HuH-7 (cell line): ENCODE data around the gene ZBED2.
"Not testable (repeated sequence)": the region's sequence is repeated elsewhere in the genome, so short reads cannot be mapped to it uniquely, and the experiment has no call there.

Experiments used
- DNase-seq: peaks from one replicate; pipeline ENCODE4 v3.0.0; 2011; ENCODE audit warnings: low spot score

Gene ZBED2, protein sequence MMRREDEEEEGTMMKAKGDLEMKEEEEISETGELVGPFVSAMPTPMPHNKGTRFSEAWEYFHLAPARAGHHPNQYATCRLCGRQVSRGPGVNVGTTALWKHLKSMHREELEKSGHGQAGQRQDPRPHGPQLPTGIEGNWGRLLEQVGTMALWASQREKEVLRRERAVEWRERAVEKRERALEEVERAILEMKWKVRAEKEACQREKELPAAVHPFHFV

DNA sequence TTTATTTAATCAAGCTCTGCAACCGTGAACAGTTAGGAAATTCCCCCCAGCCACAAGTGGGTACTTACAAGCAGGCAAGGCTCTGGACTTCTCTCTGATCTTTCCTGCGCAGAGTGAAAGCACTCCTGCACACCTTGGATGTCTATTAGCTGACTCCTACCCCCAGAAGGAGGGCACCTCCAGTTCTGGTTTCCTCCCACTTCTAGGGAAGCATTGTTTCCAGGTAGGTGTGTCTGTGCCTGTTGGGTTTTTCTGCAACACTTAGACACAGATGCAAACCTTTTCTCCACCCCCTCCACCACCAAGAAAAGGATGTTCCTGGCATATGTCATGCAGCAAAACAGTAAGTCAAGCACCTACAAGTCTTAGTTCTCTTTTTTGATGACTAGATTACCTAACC, at the start of gene ZBED2:
TSS of gene ZBED2 (minus strand) at position 115 of the 400 bp plus-strand sequence. CDS start 1,145 bp downstream, outside the sequence.
- DNase-seq = no peak

DNA sequence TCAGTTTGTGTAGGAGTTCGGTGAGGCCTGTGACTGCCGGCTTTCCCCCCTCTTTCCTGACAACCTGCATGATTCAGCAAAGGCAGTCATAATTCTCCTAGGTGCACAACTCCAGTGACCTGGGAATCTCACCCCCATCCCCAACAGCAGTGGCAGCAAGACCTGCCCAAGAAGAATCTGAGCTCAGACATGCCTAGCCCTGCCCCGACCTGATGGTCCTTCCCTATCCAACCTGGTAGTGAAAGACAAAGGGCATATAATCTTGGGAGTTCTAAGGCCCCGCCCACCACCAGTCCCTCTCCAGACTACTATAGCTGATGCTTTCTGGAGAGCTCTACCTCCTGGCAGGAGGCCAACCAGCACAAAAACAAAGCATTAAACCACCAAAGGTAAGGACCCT, 44.2 kb upstream of the ZBED2 start:
- DNase-seq = no peak

DNA sequence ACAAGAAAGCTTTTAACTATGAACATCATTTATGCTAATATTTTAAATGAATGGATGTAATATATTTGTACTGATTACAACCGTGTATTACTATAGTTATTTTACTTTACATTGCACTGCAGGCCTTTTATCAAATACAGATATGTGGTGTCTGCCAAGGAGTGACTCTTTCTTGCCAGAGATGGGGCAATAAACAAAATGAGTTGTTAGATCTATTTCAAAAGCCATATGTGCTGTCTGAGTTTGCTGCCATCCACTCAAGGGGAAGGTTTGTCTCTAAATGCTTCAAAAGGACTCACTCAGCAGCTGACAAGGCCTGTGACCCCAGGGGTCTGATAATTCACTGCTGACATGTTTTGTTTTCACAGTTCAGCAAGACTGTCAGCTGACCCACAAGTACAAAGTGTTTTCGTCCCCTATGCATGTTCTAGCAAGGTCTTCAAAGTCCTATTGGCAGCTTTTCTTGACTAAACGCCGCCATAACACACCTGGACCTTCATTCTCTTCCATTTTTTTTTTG, 41.3 kb upstream of the ZBED2 start:
- no peak for DNase-seq

DNA sequence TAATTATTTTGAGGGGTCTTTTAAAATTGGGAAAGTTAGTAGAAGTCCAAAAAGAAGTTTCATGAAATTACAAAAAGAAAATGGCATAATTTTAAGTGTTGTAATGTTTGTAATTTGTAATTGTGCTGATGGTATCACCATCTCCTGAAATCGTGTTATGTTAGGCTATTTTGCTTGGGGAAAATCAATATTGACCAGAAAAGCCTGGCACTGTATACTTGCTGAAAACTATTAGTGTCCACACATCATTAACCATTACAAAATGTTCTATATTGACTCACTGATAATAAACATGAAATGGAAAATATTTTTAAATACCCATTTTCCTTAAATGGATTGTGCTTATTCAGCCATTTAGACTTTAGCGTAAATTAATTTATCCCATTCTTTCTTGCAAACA, 40.3 kb upstream of the ZBED2 start:
- no peak for DNase-seq

DNA sequence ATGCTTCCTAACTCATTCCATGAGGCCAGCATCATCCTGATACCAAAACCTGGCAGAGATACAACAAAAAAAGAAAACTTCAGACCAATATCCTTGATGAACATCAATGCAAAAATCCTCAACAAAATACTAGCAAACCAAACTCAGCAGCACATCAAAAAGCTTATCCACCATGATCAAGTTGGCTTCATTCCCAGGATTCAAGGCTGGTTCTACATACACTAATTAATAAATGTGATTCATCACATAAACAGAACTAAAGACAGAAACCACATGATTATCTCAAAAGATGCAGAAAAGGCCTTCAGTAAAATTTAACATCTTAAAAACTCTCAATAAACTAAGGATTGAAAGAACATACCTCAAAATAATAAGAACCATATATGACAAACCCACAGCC, 35.5 kb upstream of the ZBED2 start:
- not testable (repeated sequence) for DNase-seq

DNA sequence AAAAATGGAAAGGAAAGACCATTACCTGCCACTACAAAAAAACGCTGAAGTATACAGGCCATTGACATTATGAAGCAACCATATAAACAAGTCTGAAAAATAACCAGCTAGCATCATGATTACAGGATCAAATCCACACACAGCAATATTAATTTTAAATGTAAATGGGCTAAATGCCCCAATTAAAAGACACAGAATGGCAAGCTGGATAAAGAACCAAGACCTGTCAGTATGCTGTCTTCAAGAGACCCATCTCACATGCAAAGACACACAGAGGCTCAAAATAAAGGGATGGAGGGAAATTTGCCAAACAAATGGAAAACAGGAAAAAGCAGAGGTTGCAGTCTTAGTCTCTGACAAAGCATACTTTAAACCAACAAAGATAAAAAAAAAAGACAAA, 33.9 kb upstream of the ZBED2 start:
- DNase-seq = not testable (repeated sequence)

DNA sequence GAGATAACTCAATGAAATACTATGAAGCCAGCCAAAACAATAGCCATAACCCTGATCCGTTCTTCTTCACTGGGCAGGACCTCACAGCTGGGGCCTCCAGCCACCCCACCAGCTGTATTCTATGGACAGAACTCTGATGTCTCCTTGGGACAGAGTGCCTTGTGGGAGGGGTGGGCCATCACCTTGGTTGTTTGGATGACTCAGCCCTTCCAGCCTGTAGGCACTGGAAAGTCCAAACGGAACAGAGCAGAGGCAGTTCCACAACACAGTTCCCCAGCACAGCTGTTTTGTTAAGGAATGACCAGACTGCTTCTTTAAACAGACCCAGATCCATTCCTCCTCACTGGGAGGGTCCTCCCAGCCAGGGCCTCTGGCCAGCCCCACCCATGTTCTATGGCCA, 31.9 kb upstream of the ZBED2 start:
- DNase-seq = no peak

DNA sequence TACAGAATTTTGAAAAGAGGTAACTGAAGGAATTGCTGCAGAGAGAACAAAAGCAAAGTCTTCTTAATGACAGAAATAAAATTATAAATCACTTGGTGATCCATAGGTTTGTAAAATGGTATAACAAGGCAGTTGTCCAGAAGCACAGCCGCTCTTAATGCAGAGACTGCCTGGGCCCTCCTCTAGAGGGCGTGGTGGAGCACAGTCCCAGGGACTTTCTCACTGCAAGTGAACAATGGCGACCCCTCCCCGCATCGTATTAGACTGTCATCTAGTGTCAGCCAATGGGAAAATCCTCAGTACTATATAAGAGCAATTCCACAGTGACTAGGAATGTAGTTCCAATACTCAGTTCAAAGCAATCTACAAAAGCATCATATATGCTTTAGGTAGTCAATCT, 26.4 kb upstream of the ZBED2 start:
- peak; percentile 24 for DNase-seq

DNA sequence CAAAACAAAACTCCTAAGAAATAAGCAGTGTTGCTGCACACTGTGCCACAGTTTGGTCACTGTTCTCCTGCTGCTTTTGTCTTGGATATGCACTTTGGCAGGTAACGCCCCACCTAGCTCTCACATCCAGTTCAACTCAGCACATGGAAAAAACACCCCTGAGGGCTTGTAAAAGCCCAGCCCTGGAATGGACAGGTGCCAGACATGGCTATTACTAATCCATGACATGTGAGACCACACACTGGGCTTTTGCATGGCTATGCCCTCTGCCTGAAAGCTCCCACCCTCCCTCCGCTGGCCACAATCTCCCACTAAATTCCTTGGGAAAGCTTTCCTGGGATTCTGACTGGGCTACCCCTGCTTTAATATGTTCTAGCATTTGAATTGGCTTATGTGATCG, 24.7 kb upstream of the ZBED2 start:
- no peak for DNase-seq

DNA sequence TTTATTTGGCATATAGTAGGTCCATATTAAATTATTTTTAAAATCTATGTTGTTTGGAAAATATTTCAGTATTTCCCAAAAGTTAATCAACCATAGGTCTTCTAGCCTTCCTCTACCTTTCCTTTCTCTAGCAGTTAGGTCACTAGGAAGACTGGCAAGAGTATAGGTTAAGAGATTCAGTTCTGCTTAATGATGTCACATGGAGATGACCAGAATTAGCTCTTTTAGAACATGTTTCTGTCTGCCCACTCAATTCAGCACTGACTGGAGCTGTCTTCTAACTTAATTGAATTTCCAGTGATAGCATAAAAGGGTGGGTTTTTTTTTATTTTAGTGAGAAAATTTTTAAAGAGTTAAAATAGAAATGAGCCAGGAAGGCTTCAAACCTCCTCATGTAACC, 23.8 kb upstream of the ZBED2 start:
- no peak for DNase-seq

DNA sequence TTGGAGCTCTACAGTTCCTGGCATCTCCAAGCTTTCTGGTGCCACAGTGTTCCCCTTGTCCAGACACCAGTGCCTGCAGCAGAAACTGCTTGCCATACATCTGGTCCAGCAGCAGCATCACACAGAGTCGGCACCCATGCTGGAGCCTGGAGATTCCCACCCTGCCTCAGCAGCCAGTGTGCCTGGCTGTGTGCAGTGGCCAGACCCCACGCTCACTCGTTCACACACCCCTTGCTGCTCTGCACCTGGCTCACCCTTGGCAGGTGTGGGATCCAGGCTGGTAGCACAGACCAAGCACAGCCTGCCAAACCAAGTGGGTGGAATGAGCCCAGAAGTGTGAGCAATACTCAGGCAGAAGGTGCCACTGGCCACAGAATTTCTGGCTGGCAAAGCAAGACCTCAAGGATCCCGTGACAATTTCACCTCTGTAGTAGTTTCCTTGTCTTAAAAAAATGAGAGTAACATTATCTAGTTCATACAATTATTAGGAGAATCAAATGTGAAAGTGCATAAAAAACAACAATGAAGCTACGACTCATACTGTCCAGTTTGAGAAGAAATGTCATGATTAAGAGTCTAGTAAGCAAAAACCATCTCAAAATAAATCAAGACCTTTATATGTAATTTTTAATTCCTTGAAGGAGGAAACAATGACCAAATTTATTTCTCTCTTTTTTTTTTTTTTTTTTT, 22.9 kb upstream of the ZBED2 start:
- no peak for DNase-seq

DNA sequence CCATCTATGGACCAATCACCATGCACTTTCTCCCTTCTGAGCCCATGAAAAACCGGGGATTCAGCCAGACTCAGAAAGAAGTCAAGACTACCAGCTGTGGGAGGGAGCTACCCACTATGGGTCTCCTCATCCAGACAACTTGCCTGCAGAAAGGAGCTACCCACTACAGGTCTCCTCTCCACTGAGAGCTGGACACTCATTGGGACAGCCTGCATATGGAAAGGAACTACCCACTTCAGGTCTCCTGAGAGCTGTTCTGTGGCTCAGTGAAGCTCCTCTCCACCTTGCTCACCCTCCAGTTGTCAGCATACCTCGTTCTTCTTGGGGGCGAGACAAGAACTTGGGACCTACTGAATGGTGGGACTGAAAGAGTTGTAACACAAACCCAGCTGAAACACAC, 22.3 kb upstream of the ZBED2 start:
- DNase-seq = no peak

DNA sequence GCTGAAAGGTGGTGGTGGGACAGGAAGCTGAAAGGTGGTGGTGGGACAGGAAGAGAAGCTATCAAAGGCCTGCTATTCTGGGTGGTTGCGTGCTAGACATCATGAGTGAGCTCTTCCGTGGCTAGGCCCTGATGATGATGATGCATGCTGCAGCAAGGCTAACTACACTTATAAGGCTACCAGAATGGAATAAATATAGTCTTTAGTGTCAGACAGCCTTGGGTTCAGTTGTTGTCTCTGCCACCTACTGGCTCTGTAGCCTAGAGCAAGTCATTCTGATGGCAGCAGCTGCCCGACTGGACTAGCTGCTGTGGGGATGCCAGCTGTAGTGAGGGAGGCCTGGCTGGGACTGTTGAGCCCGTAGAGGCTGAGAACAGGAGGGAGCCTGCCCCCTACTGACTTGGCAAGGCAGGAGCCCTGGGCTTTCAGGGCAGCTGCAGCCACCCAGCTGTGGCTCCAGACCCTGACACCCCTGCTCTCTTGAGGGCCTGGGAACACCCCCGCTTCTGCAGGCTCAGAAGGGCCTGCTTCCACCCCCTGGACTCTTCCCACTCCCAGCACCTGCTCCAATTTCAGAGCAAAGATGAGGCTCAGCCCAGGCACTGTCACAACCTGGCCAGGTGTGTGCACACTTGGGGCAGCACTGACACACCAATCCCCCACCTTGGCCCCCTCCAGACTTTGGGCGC, 21.4 kb upstream of the ZBED2 start:
- no peak for DNase-seq

DNA sequence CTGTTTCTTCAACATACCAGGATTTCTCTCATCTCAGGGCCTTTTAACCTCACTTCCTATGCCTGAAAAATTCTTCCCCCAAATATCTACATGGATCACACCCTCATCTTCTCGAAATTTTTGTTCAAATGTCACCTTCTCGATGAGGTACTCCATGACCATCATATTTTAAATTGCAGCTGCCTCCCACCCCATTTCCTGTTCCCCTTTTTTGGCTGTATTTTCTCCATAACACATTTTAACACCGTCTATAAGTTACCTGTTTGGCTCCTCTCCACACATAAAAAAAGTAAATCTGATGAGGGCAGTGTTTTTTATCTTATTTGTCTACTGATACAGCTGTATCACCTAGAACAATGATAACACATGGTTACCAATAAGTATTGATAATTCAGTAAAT, 20.7 kb upstream of the ZBED2 start:
- no peak for DNase-seq

DNA sequence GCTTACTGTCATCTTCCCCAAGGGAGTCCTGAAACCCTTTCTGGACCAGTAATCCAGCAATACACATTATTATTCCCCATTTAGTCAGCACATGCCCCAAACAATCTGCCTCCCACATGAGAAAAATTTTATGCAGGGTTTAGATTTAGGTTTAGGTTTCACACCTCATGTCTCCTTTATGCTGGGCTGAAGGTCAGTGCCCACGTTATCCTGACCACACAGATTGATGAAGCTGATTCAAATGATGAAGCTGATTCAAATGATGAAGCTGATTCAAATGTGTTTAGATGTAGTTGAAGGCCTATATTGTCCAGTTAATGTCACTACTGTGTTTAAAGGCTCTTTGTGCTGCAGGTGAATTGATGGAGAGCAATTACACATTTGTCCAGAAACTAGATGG, 18.1 kb upstream of the ZBED2 start:
- DNase-seq = no peak

DNA sequence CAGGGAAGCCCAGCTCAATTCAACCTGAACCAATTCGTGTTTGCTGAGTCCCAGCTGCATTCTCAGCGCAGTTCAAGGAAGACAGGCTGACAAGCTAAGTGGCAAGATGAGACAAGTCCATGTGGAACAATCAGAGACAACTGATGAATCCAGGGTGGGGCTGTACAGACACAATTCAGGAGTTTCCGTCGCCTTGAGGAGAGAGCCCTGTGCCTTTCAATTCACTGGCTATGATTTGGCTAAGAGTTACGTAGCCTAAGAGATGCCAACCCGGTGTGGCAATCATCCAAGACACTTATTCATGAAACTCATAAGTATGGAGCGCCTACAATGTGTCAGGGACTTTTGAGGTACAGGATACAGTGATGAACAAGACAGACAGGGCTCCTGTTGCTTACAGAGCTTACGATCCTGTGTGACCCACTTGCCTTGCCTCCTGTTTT, 15.5 kb upstream of the ZBED2 start:
- DNase-seq = no peak

DNA sequence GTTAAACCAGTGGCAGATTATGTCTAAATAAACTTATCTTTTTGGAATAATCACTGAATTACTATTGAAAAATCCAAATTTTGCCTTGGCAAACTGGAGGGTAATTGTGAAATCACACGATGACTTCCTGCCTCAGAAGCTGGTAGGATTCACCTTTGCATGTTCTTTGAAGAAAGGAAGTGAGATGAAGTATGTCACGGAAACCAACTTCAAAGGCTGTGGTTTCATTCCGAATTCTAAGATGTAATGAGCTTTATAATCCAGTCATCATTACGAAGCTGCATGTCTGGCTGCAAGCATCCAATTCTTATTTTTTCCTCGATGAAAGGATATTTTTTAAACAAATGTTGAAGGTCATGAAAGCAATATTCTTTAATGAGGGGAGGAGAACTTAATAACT, 15.0 kb upstream of the ZBED2 start:
- DNase-seq = no peak

DNA sequence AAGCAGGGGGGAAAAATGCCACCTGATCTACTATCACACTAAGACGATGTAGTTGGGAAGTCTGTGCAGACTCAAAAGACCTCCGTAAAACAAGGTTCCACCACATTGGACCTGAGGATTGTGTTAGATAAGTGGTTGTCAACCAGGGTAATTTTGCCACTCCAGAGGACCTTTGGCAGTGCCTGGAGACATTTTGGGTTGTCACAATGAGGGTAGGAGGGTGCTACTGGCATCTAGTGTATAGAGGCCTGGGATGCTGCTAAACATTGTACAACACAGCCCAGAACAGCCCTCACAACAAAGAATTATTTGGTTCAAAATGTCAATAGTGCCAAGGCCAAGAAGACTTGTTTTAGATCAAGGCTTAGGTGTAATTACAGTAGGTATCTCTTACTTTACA, 14.6 kb upstream of the ZBED2 start:
- DNase-seq = no peak

DNA sequence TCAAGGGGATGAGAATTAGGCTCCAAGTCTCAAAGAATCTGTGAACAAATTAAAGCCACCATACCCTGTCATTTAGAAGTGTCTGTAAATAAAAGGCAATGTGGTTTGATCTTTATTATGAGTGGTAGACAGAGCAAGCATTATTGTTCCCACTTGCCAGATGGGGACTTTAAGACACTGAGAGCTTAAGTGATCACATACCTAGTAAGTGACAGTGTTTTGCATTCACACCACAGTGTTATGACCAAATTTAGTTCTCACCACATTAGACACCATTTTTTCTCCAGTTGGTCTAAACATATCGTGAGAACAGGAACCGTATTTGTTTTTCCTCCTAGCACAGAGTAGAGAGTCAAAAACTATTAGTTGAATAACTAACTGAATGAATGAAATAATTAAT, 13.2 kb upstream of the ZBED2 start:
- no peak for DNase-seq

DNA sequence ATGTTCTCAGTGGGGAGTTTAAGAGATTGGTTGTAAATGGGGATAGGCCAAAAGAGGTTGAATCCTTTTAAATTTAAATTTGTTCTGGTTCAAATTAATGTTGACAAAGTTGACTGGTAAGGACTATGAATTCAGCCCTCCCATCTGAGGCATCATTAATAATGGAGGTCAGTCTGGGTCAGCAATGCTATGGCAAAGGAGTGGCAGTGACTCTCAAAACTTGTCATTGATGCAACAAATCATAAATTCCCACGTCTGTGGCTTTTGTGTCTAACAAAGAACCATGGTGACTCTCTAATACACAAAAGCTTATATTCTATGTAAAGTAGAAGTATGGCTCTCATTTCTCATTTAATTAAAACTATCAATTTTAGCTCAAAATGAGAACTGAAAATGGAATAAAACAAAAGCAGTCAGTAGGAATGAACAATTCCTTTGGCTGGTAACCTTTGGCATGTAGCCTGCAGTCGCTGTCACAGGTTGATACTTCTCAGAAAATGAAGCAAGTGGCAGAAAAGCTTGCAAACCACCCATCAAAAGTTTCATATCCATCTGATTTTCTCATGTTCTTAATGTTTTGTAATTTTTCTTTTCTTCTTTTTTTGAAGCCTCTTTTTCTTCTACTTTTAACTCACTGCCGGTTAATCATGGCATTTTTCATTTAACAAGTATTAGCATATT, 12.2 kb upstream of the ZBED2 start:
- DNase-seq = no peak

DNA sequence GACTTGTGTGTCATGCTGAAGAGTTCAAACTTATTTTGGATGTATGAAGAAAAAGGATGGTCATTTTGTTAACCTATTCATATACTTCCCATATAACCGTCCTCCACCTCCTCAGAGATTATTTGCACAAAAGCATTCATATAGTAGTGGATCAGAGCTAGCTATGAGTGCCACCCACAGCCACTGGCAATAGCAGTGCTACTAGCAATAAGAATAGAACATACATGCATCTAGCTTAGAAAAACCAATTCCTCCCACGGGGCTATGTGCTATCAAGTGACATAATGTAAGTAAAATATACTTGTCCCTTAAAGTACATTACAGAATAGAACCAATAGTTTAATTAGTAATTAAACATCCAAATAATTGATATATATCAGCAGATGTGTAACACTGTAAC, 10.3 kb upstream of the ZBED2 start:
- no peak for DNase-seq

DNA sequence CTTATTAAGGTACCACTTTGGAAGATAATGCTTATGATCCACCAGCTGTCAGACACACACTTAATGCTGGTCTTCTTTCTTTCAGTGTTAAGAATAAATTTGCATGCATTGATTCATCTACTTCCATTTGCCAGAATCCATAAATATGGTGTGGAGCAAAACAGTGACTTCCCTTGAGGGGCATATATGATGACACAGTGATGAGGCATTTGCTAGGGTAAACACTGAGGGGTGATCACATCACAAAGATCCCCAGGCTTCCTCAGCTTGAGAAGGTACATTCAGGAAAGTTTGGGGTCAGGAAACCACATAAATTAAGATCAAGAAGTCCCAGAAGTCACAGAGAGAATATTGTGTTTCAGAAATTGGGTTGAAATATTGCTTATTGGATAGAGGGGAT, 9.9 kb upstream of the ZBED2 start:
- no peak for DNase-seq

DNA sequence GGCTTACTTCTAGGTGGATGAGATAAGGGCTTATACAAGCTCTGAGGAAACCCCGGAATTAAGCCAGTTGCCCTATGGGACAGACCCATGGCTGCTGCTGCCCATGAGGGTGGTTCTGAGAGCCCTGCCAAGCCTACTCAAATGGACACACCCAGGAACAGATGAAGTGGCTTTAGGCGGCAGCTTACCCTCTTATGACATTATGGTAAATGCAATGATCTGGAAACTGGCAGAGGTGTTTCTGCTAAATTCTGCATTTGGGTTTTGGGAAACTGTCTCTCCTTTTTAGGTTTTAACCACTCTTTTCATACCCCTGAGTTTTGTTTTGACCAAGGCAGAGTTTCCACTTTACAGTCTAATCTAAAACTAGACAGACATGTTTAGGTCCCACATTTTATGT, 9.0 kb upstream of the ZBED2 start:
- no peak for DNase-seq
